GM18498 (cell line): ENCODE data around the gene DNAJA1.

ENCODE experiments used
- ATAC-seq: cut with Tn5 transposase; IDR thresholded peaks from one replicate; pipeline ENCODE4 v1.9.1; 2021; ENCODE audit warnings: mild to moderate bottlenecking, moderate library complexity; ENCODE audit not compliant: unreplicated experiment

The DNAJA1 gene

GRCh38 chr9:33025572-33026342, 684 bp downstream of the DNAJA1 start:
- ATAC-seq, result peak; percentile 45

GRCh38 chr9:33029231-33029786, 4.2 kb downstream of the DNAJA1 start:
- no peak for ATAC-seq

GRCh38 chr9:33030285-33030684, 5.2 kb downstream of the DNAJA1 start:
- no peak for ATAC-seq

GRCh38 chr9:33032292-33032691, 7.2 kb downstream of the DNAJA1 start:
- ATAC-seq, result no peak

- ATAC-seq, result no peak
Measured at GRCh38 chr9:33032865-33033264, 7.8 kb downstream of the DNAJA1 start.

GRCh38 chr9:33040792-33041431, 15.8 kb downstream of the DNAJA1 start:
- ATAC-seq, result no peak

GRCh38 chr9:33041432-33042188, 16.5 kb downstream of the DNAJA1 start:
- no peak for ATAC-seq

GRCh38 chr9:33042473-33042872, 17.4 kb downstream of the DNAJA1 start:
- ATAC-seq, result no peak

- ATAC-seq, result no peak
Measured at GRCh38 chr9:33043671-33044070, 18.6 kb downstream of the DNAJA1 start.

- ATAC-seq, result peak; percentile 82
Measured at GRCh38 chr9:33044162-33044673, 19.1 kb downstream of the DNAJA1 start.

GRCh38 chr9:33044677-33045282, 19.7 kb downstream of the DNAJA1 start:
- ATAC-seq, result no peak

- no peak for ATAC-seq
Measured at GRCh38 chr9:33046061-33046460, 21.0 kb downstream of the DNAJA1 start.

- ATAC-seq, result no peak
Measured at GRCh38 chr9:33048054-33048465, 23.0 kb downstream of the DNAJA1 start.

- ATAC-seq, result peak; percentile 83
Measured at GRCh38 chr9:33049680-33050361, 24.7 kb downstream of the DNAJA1 start.

- no peak for ATAC-seq
Measured at GRCh38 chr9:33051144-33051543, 26.1 kb downstream of the DNAJA1 start.

GRCh38 chr9:33065157-33066076, 40.3 kb downstream of the DNAJA1 start:
- peak; percentile 82 for ATAC-seq

GRCh38 chr9:33068991-33069390, 43.9 kb downstream of the DNAJA1 start:
- ATAC-seq, result no peak

- ATAC-seq, result peak; percentile 99
Measured at GRCh38 chr9:33076046-33077004, 51.3 kb downstream of the DNAJA1 start, which contains the start of gene SMU1. SMU1 (minus strand) TSS chr9:33076674; CDS start chr9:33076608, 66 bp downstream.
